ENCODE measurements around the gene ENOX1.

DNA sequence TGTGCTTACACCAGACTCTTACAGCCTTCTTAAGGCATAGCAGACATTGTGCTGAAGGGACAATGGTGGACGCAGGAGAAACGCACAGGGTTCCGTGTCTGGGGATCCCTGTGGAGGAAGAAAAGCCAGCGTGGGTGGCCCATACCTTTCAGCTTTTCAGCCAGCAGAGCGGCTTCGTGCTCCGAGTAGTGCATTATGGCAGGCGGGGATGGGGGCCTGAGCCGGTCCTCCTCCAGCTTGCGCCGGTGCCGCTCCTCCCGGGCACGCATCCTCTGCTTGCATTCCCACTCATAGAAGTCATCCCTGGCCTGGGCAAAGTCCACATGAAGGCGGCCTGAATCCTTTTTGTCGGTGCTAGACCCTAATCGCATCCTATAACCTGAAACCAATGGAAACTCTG lies 431.0 kb downstream of the ENOX1 start:
- TF ChIP-seq, protein P1, sequence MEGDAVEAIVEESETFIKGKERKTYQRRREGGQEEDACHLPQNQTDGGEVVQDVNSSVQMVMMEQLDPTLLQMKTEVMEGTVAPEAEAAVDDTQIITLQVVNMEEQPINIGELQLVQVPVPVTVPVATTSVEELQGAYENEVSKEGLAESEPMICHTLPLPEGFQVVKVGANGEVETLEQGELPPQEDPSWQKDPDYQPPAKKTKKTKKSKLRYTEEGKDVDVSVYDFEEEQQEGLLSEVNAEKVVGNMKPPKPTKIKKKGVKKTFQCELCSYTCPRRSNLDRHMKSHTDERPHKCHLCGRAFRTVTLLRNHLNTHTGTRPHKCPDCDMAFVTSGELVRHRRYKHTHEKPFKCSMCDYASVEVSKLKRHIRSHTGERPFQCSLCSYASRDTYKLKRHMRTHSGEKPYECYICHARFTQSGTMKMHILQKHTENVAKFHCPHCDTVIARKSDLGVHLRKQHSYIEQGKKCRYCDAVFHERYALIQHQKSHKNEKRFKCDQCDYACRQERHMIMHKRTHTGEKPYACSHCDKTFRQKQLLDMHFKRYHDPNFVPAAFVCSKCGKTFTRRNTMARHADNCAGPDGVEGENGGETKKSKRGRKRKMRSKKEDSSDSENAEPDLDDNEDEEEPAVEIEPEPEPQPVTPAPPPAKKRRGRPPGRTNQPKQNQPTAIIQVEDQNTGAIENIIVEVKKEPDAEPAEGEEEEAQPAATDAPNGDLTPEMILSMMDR (IDR thresholded peaks at IDR 0.05; ENCODE audit: low read length) = no peak
- TF ChIP-seq EZH2 (IDR thresholded peaks at IDR 0.05; ENCODE audit: borderline replicate concordance, low read length) = no peak

Data from OCI-LY1 (cell line).